Inflammatory macrophage treated with lipopolysaccharide for 4 hours (primary cell): ENCODE data around the gene TUFT1.
A peak's percentile ranks its signal among the peaks of the same experiment; 100 is the strongest.

Experiments
- DNase-seq: peaks from one replicate; pipeline ENCODE4 v3.0.0-alpha.2; 2020

The TUFT1 gene, protein sequence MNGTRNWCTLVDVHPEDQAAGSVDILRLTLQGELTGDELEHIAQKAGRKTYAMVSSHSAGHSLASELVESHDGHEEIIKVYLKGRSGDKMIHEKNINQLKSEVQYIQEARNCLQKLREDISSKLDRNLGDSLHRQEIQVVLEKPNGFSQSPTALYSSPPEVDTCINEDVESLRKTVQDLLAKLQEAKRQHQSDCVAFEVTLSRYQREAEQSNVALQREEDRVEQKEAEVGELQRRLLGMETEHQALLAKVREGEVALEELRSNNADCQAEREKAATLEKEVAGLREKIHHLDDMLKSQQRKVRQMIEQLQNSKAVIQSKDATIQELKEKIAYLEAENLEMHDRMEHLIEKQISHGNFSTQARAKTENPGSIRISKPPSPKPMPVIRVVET

DNA sequence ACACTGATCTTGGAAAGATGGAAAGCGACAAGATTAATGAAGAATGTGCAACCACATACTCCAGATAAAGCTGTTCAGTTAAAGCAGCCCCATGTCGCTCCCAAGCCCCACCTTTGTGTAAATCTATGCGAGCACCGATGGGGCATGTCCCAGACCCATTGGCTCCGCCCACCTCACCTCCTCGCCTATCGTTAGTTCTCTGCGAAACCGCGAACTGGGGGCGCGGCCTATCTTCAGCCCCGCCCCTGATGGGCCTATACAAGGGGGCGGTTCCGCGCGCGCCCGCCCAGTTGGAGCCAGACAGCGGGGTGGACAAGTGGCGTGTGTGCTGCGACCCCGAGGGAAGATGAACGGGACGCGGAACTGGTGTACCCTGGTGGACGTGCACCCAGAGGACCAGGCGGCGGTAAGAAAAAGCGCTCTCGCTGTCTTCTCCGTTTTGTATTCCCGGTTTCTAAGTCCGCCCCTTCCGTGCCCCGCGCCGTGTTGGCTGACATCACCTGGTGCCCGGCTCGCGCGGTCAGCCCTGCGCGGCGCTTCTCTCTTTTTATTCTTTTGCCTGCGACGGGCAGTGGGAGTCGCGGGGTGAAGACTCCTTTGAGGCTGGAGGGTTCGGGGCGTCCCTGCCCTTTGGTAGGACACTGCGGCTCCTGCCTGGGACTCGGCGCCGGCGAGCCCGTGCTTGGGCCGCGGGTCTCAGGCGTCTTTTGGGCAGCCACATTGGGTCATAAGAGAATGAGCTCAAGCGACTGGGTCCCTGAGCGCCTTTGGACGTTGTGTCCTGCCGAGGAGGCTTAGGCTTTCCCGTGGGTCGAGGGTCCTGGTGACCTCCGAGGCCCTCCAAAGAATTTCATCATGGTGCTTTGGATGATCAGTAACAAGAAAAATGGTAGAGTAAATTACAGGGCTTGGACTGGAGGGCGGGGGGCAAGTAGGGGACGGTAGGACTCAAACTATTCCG, at the start of gene TUFT1:
TUFT1 (plus strand) TSS at position 289 of the 961 bp plus-strand sequence; CDS start at position 347, 58 bp downstream.
- DNase-seq: peak; percentile 93

DNA sequence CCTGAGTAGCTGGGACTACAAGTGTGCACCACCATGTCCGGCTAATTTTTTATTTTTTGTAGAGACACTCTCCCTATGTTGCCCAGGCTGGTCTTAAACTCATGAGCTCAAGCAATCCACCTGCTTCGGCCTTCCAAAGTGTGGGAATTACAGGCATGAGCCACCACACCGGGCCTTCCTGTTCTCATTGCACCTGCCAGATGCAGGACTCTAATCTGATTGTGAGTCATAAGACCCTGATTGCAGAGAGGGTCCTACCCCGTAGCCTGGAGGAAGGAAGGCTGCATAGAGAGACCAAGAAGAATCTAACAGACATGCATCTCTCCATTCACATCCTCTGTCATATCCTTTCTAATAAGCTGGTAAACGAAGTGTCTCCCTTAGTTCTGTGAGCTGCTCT, 48.5 kb upstream of the TUFT1 start:
- no peak for DNase-seq

DNA sequence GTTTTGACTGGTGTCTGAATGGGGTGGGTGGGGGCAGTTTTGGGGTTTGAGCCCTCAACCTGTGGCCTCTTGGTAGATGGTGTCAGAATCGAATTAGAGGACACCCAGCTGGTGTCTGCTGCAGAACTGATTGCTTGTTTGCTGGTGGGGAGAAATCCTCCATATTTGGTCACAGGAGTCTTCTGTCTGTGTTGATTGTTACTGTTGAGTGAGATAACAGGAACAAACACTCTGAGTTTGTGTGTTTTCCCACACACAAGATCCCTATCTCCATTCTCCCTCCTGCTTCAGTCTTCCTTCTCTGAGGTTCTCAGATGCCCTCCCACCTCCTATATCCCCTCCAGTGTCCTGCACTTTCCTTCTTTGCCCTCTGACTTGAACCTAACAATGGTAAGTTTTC, 48.0 kb upstream of the TUFT1 start:
- DNase-seq: no peak

DNA sequence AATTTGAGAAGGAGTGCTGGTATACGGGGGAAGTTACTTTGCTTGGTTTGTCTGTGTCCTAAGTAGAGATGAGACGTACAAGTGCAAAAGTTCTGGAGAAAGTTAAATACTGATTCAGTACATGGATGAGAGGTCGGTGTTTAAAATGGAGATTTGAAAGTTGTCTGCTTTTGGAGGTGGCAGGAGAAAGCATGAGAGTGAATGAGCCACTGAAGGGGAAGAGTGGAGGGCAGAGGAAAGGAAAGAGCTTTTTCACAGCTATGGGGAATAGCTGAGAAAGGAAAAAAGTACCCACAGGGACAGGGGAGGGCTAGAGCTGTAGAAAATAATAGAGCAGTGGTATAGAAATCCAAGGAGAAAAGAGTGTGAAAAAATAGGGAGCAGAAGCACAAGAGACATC, 47.1 kb upstream of the TUFT1 start:
- DNase-seq: no peak

DNA sequence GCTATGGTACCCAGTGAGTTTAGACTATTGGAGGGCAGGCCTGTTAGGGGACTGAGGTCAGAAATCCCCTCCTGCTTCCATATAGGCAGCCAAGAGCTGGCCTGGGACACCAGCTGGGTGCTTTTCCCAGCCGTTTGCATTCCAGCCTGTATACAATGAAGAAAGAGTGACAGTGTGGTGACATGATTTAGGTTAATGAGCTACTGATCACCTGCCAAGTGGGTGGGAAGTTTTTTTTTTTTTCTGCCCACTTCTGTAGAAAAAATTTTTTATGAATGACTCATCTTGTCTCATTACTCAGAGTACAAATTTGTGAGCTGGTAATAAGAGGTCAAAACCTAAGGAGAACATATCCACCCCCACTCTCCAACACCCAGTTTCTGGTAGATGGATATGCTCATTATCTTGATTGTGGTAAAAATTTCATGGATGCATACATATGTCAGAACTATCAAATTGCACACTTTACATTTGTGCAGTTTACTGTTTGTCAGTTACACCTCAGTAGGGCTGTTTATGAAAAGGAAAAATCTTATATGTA, 45.3 kb upstream of the TUFT1 start:
- DNase-seq: peak; percentile 60

DNA sequence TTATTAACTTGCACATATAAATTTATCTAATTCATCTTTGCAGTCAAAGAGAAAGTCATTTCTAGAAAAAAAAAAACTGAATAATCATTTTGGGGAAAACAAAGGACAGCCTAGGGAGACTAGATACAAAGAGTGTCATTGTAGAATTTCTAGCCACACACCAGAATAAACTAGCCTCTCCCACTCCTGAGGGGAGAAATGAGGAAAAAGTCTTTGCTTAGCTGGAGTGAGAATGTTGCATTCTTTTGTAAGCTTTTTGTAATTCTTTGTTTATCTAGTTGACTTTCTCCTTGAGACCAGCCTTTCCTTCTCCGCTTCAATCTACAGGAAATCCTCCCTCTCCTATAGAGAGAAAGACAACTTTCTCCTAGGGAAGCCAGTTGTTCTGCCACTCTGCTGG, 44.8 kb upstream of the TUFT1 start:
- DNase-seq: no peak

DNA sequence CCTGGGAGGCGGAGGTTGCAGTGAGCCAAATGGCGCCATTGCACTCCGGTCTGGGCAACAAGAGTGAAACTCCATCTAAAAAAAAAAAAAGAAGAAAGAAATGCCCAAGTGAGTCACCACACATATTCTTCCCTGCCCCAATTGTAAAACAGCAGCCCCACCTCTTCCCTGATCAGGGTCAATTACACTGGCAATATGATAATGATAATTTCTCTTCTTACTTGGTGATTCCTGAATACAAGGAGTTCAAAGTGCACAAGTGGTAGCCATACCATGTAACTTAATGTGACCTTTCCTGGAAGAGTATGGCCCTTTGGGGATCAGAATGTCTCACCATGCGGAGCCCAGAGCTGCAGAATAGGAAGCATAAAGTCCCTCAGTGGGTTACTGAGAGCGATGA, 40.7 kb upstream of the TUFT1 start:
- no peak for DNase-seq

DNA sequence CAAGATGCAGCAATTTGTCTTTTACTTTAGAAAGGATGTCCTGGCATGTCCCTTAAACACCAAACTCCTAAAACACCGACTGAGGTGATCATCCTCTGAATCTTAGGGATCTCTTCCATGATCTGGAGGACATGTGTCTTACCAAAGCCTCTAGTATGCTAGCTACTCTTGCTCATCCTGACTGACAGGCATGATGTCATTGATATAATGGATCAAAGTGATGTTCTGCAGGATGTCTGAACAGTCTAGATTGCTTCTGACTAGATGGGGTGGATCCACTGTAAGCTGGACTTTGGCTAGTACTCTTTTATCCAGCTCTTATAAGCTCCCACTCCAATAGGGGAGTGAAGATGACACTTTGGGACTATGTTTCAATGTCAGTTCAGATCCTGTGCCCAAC, 40.2 kb upstream of the TUFT1 start:
- no peak for DNase-seq

DNA sequence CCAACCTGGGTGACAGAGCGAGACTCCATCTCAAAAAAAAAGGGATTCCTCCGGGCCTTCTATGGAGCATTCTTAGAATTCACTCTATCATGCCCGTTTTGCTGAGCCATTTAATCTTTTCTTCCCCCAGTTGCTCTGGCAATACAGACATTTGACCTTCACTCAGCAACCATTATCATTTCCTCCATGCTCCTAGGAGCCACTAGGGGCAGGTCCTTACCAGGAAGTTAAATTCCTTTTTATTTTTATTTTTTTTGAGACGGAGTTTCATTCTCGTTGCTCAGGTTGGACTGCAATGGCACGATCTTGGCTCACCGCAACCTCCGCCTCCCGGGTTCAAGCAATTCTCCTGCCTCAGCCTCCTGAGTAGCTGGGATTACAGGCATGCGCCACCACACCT, 38.6 kb upstream of the TUFT1 start:
- no peak for DNase-seq

DNA sequence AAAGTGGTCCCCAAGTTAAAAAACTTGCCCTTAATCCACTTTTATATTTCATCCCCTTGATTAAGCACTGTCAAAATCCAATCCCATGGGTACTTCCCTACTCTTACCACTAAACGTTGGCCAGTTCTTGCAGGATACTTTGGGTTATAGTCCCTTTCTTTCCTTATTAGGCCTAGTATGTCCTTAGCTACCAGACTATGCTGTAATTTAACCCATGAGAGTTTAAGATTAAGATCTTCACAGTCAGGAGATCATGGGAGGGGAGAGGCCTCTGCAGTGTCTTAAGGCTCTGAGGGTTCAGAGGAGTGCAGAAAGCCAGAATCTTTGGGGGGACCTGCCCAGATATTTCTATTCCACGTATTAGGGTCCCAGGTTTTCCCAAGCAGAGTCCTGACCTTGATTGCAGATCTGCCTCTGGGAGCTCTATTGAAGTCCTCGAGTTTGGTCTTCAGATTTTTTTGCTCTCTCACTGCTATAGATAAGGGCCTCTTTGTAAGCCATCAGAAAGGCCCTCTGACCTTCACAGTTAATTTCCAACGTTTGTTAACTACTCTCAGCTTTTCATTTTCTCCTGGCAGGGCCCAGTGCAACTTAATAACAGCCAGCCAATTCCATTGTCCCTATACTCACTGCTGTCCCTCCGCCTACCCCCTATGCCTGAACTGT, 37.9 kb upstream of the TUFT1 start:
- no peak for DNase-seq

DNA sequence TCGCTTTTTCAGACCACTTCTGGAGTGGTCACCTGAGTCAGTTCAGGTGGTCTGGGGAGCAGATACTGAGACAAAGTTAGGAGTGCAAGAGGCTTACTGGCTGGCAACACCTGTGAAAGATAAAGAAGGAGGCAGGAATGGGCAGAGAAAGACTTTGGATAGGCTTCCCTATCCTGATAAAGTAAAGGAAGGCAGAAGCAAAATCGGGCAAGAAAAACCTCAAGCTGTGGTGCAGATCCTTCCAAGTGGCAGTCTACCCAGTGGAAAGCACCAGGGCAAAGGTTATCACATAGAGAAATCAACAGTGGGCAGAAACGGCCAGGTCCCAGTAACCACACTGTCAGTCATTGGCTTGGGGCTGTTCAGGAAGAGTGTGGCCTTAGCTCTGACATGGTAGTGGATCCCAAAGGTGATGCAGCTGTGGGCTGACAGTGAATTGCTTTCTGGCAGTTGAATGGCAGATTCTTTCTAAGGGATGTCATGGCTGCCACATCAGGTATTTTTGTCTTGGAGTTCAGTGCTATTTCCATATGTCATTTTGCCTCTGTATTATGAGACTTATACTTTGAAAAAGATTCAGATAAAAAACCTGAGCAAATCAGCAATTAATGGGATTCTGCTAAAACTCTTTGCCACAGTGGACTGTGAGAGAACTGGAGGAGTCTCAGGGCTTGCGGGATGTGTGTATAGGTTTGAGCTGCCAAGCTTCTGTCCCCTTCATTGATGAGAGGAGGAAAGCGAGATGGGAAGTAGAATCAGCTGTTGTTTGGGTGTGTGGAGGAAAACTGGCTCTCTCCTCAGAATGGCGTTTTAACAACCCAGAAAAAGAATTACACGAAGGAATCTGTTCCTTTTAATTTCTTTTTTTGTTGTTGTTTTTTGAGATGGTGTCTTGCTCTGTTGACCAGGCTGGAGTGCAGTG, 37.0 kb upstream of the TUFT1 start:
- no peak for DNase-seq

DNA sequence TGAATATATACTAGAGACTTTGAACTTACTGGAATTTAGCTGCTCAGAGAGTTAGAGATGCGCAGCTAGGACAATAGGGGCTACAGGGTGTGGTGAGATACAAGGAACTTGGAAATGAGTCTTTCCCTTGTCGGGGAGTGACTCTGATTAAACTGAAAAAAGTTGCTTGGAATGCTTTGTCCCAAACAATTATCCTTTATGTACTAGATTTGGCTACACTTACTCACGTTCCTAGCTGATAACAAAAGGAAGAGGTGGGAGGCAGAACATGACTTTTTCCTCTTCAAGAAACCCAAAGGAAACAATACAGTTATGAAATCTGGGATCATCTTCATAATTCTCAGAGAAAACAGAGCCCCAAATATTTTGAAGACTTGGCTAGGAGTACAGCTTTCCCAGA, 35.9 kb upstream of the TUFT1 start:
- no peak for DNase-seq

DNA sequence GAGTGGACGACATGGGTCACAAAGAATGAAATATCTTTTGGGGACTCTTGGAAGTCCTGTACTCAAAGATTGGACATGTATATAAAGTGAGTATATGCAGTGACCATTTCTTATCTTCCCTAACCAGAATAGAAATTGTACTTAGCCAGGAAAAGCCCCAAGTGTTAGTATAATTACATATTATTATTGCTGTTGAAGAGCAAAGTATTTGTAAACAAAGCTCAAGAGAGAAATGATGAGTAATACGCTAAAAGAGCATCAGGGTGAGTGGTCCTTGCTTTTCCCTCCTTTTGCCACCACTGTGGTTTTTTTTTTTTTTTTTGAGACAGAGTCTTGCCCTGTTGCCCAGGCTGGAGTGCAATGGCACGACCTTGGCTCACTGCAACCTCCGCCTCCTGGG, 35.4 kb upstream of the TUFT1 start:
- DNase-seq: no peak

DNA sequence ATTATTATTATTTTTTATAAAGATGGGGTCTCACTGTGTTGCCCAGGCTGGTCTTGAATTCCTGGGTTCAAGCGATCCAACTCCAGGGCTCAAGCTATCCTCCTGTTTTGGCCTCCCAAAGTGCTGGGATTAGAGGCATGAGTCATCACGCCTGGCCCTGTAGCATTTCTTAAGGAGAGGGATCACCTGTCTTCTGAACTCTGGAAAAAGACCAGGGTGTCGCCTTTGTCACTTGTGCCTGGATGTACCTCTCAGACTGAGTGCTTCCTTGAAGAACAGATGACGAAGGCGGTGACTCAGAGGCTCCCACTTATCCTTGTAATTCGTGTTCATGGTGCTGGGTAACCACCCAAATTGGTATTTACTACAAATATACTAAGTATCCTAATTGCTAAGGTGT, 31.3 kb upstream of the TUFT1 start:
- DNase-seq: no peak

DNA sequence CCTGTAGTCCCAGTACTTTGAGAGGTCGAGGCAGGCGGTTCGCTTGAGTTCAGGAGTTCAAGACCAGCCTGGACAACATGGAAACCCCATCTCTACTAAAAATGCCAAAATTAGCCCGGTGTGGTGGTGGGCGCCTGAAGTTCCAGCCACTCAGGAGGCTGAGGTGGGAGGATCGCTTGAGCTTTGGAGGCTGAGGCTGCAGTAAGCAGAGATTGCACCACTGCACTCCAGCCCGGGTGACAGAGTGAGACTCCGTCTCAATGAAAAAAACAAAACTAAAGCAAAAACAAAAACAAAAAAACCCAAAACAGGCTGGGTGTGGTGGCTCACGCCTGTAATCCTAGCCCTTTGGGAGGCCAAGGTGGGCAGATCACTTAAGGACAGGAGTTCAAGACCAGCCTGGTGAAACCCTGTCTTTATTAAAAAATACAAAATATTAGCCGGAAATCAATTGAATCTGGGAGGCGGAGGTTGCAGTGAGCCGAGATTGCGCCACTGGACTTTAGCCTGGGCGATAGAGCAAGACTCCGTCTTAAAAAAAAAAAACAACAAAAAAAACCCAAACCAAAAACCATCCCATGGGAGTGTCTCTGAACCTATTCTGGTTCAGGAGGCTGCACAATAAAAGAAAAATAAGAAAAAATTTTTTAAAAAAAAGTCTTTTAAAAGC, 30.6 kb upstream of the TUFT1 start:
- no peak for DNase-seq

DNA sequence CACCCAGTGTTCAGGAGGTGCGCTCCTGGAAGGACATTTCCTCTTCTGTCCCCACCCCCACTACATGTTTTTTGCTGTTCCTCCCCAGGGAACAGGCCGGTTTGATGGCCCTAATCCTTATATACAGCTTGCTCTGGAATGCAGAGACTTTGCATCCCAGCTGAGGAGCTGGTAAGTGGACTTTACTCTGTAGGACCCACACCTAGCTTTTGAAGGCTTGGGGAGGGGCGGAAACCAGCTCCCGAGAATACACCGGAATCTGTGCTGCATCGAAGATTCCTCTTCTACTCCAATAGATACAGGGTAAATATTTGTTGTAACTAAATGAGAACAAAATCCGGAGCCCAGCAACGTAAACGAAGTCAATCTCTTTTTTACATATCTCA, 30.1 kb upstream of the TUFT1 start:
- no peak for DNase-seq

DNA sequence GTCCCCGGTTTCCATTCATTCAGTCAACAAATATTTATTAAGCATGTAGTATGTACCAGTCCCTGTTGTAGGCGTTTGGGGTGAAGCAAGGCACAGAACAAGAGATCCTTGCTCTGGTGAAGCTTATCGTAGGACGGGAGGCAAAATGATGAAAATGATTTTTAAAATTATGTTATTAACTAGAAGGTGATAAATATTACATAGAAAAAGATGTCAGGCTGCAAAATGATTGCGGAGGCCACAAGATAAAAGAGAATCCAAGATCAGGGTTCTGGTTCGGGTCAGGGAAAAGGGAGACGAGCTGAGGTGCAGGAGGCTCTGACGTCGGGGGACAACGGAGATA, 29.5 kb upstream of the TUFT1 start:
- DNase-seq: no peak

DNA sequence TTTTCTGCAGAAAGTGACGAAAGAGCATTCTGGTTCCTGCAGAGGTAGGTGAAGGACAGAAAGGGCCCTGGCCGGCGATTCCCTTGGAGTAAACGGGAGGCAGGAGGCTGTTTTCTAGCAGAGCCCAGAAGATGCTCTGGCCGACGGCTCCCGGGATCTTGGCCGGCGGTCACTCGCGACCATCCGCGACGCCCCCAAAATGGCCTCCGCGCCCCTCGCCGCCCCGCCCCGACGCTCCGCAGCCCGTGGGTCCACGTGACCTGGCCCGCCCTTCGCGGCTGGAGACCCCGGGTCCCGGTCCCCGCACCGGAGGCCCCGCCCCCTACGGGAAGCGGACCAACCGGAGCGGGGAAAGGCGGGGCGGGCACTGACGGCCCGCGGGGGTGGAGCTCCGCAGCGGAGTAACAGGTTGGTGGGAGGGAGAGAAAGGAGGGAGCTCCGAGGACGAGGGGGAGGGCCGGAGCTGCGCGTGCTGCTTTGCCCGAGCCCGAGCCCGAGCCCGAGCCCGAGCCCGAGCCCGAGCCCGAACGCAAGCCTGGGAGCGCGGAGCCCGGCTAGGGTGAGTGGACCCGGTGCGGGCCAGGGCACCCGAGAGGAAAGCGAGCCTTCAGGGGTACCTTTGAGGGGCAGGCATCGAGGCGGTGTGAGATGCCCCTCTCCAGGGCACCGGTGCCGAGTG, 29.0 kb upstream of the TUFT1 start, which contains the start of gene CGN:
CGN (plus strand) TSS at position 431 of the 679 bp plus-strand sequence. CDS start 7,133 bp downstream, outside the sequence.
- peak; percentile 51 for DNase-seq

DNA sequence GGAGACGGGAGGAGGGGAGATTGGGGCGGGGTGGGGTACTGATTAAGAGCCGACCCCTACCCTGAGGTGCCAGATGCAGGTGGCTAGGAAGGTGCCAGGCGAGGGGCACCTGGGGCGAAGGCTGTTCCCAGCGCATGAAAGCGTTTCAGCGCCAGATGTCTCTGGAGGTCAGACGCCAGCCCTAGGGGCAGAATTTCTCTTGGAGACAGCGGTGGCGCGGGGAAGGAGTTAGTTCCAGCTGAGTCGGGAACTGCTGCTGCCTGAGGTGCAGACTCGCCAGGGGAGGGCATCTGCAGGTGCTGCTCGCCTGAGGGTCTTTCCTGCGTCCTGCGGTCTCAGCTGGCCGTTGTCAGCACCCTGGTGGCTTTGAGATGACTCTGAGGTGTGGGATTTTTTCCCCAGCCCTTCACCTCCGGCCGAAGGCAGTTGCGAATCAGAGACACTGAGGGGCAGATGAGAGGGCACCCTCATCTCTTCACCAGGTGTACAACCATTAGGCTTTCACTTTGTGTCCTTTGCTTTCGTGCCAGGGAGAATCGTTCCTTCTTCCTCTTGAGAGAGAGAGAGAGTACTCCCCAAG, 28.4 kb upstream of the TUFT1 start:
- no peak for DNase-seq

DNA sequence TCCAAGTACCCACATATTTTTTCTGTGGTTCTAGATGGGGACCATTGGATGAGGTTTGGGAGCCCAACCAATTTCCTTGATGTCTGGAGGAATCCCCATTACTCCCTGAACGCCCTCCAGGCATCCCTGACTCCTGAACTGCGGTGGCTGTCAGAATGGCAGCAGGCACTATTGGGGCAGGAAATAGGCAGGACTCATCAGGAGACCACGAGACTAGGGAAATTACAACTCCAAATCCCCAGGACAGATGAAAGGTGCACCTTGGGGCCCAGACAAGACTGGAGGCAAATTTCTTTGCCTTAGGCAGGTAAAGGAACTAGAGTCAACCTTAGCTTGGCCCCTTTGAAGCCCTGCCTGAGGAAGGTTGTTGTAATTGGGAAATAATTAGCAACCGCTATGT, 27.8 kb upstream of the TUFT1 start:
- DNase-seq: no peak
